MM.1S (cell line): Measurements from ENCODE around the gene MUC16.

Experiments used
- EZH2 ChIP-seq: fragments of 300-600 bp; sonication (generic); optimal IDR thresholded peaks from 2 replicates; pipeline ENCODE3; 2017; ENCODE audit warnings: low read depth, mild to moderate bottlenecking, antibody characterized with exemption, low read length, mixed read lengths
- EZH2phosphoT487 ChIP-seq: fragments of 300-600 bp; sonication (generic); IDR thresholded peaks from 2 replicates; pipeline ENCODE4 v1.6.1; 2018; ENCODE audit warnings: antibody characterized with exemption, low read length
- TF ChIP-seq, protein P1 (sequence below): fragments of 300-600 bp; sonication (generic); IDR thresholded peaks from 2 replicates; pipeline ENCODE4 v1.5.1; 2016; ENCODE audit warnings: antibody characterized with exemption, low read length, mixed read lengths

DNA sequence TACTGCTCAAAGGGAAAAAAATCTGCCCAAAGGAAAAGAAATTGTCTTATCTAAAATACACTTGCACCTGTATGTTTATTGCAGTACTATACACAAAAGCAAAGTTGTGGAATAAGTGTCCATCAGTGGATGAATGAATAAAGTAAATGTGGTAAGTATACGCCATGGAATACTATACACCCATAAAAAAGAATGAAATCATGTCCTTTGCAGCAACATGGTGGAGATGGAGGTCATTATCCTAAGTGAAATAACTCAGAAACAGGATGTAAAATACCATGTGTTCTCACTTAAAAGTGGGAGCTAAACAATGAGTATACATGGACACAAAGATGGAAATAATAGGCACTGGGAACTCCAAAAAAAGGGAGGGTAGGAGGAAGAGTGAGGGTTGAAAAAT, 3.8 kb upstream of the MUC16 start:
- TF ChIP-seq, protein P1, sequence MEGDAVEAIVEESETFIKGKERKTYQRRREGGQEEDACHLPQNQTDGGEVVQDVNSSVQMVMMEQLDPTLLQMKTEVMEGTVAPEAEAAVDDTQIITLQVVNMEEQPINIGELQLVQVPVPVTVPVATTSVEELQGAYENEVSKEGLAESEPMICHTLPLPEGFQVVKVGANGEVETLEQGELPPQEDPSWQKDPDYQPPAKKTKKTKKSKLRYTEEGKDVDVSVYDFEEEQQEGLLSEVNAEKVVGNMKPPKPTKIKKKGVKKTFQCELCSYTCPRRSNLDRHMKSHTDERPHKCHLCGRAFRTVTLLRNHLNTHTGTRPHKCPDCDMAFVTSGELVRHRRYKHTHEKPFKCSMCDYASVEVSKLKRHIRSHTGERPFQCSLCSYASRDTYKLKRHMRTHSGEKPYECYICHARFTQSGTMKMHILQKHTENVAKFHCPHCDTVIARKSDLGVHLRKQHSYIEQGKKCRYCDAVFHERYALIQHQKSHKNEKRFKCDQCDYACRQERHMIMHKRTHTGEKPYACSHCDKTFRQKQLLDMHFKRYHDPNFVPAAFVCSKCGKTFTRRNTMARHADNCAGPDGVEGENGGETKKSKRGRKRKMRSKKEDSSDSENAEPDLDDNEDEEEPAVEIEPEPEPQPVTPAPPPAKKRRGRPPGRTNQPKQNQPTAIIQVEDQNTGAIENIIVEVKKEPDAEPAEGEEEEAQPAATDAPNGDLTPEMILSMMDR, result no peak
- no peak for TF ChIP-seq EZH2
- TF ChIP-seq EZH2phosphoT487, result no peak
